AG04450 (cell line): ENCODE data around the gene PHC2. TPM values are rescaled to one million over a fixed set of nuclear protein-coding genes. Genes with fewer than 3 reads are reported as not detected.

Experiments used
- CTCF ChIA-PET: fragments of 300-600, 350-600 bp; formaldehyde crosslinking; extraction: SDS; loops from one replicate; lab custom pipeline; 2022; ENCODE audit warnings: antibody characterized with exemption, inconsistent platforms; lab: Charles Lee
- POLR2A ChIA-PET: fragments of 350-600 bp; formaldehyde crosslinking; extraction: SDS; loops from one replicate; lab custom pipeline; 2021; ENCODE audit warnings: antibody characterized with exemption, inconsistent platforms; lab: Yijun Ruan, JAX
- DNase-seq: peaks from one replicate; pipeline ENCODE4 v3.0.0-alpha.2; 2011; ENCODE audit warnings: low read depth, low spot score
- H3K27ac ChIP-seq: one replicate; pipeline ENCODE4 v1.5.1; 2012; ENCODE audit warnings: low read depth, low read length, control low read depth
- H3K27me3 ChIP-seq: one replicate; pipeline ENCODE4 v1.6.0; 2012; ENCODE audit warnings: low read length; ENCODE audit not compliant: control insufficient read depth, insufficient read depth
- H3K4me3 ChIP-seq: 2 replicates; pipeline ENCODE4 v1.5.1; 2011; ENCODE audit warnings: mild to moderate bottlenecking, low read depth, low read length, control low read depth
- H3K9me3 ChIP-seq: 2 replicates; pipeline ENCODE4 v1.5.1; 2012; ENCODE audit warnings: low read length; ENCODE audit not compliant: control insufficient read depth, insufficient read depth
- polyA plus RNA-seq: library from polyadenylated mRNA; depleted of rRNA; stranded (reverse); fragments of >200 nt; gene quantifications from 2 replicates; pipeline ENCODE4 v1.2.3, GENCODE V29; 2011
- TF ChIP-seq, protein P1 (sequence below): IDR thresholded peaks from 2 replicates; pipeline ENCODE4 v1.5.1; 2011; ENCODE audit warnings: low read depth, low read length, control low read depth, inconsistent platforms

The PHC2 gene
- polyA plus RNA-seq, 1 experiment, result 47.1 TPM

DNA sequence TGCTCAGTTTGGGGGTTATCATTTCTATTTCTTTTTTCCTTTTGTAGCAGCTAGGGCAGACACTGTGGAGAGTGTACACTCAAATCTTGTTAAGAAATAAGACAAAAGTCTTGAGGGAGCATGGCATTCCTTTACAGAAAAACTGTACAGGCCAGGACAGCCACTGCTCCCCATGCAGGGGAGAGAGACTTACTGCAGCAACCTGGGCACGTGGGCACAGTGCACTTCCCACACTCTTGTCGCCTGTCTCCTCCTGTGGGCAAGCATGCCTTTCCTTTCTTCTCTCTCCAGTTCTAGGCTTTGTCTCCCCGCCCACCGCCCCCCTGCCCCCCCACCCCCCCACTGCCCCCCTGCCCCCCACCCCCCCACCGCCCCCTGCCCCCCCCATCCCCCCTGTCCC, 51.9 kb downstream of the PHC2 start:
- TF ChIP-seq, protein P1, sequence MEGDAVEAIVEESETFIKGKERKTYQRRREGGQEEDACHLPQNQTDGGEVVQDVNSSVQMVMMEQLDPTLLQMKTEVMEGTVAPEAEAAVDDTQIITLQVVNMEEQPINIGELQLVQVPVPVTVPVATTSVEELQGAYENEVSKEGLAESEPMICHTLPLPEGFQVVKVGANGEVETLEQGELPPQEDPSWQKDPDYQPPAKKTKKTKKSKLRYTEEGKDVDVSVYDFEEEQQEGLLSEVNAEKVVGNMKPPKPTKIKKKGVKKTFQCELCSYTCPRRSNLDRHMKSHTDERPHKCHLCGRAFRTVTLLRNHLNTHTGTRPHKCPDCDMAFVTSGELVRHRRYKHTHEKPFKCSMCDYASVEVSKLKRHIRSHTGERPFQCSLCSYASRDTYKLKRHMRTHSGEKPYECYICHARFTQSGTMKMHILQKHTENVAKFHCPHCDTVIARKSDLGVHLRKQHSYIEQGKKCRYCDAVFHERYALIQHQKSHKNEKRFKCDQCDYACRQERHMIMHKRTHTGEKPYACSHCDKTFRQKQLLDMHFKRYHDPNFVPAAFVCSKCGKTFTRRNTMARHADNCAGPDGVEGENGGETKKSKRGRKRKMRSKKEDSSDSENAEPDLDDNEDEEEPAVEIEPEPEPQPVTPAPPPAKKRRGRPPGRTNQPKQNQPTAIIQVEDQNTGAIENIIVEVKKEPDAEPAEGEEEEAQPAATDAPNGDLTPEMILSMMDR, result no peak
- POLR2A ChIA-PET, result interaction anchor here (1.4 kb wide), 1 partner anchor 10 kb away, joined by 9 read pairs; no protein-coding TSS in a partner anchor

DNA sequence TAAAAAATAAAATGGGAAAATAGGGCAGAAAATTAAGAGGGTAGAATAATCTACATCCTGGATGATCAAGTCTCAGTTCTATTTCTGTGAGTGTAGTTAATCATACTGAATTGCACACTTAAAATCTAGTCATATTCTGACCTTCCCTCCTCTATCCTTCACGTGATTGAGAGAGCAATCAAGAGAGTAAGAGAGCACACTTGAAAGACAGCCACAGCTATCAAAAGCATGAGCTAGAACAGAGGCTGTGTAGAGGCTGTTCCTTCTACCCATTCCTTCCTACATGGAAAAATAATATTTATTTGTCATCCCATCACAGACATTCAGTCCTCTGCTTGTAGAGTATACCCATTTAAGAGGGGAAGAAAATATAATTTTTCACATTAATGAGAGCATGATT, 52.4 kb downstream of the PHC2 start:
- ChIA-PET POLR2A (interaction anchor here (1.4 kb wide), 1 partner anchor 11 kb away, joined by 9 read pairs; no protein-coding TSS in a partner anchor), CTCF (interaction anchor here (1.7 kb wide), 1 partner anchor 83 kb away, joined by 5 read pairs; no protein-coding TSS in a partner anchor)
- Histone ChIP-seq H3K27me3 (no peaks in the 10 kb centered on the region), H3K27ac (no peak overlapping the region), H3K4me3 (no peak overlapping the region), H3K9me3 (no peaks in the 10 kb centered on the region)
- DNase-seq, result no peak
- TF ChIP-seq, protein P1, result no peak

More for the DNA sequence above, 51.9 kb downstream of the PHC2 start:
- no peak overlapping the region for H3K4me3 ChIP-seq
- no peak for DNase-seq
- H3K9me3 ChIP-seq, result no peaks in the 10 kb centered on the region
- H3K27me3 ChIP-seq, result no peaks in the 10 kb centered on the region
- H3K27ac ChIP-seq, result no peak overlapping the region
- CTCF ChIA-PET, result interaction anchor here (1.7 kb wide), 1 partner anchor 83 kb away, joined by 5 read pairs; no protein-coding TSS in a partner anchor

DNA sequence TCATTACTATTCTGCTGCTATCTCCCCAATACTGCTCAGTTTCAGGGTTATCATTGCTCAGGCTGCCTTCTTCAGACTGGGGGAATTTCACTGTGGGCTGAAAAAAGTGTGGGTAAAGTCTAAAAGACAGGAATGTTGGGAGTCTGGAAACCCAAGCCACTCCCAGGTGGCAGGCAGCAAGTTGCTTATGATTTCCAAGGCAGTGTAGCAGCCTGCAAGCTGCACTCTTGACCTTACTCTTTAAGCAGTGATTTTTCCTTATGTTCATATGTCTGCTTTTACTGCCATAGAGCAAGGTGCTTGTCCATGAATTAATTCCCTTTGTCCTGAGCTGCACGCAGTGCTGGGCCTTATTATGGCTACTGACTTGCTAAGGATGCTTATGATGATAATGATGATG, 53.1 kb downstream of the PHC2 start:
- H3K9me3 ChIP-seq, result no peaks in the 10 kb centered on the region
- H3K27ac ChIP-seq, result no peak overlapping the region
- DNase-seq, result no peak
- no peak overlapping the region for H3K4me3 ChIP-seq
- TF ChIP-seq, protein P1, result no peak
- CTCF ChIA-PET, result no interaction called here
- H3K27me3 ChIP-seq, result no peaks in the 10 kb centered on the region
- POLR2A ChIA-PET, result no interaction called here

DNA sequence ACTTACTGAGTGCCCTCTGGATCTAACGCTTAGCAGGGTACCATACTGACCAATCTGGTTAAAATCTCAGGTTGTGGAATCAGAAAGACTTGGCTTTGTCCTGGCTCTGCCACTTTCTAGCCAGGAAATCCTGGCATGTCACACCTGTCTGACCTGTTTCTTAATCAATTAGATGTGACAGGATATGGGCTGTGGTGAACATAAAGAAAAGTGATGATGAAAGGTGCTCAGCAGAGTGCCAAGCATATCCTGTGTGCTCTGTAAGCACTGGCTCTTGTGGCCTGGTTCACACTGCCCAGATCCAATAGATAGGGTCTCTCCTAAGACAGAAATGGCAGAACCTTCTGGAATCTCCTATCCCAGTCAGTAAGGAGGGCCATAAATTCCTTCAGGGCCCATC, 53.9 kb downstream of the PHC2 start:
- POLR2A ChIA-PET, result no interaction called here

DNA sequence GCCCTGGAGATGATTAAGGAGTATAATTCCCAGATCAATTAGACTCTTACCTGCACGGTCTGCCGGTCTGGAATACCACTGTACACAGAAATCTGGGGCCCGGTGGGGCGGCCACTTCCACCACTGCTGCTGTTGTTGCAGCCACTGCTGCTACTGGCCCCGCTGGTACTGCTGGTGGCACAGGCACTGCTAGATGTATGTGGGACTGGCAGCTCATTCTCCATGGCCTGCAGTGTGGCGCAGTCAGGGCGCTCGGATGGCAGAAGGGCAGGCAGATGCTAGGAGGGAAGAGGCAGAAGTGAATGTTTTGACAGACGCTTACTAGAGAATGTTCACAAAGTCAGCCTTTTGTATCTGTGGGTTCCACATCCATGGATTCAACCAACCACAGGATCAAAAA, 55.6 kb downstream of the PHC2 start:
- TF ChIP-seq, protein P1, result no peak
- Histone ChIP-seq H3K27ac (peak overlapping the region; percentile 82), H3K9me3 (no peaks in the 10 kb centered on the region), H3K4me3 (no peak overlapping the region), H3K27me3 (no peaks in the 10 kb centered on the region)
- DNase-seq, result no peak
- CTCF ChIA-PET, result no interaction called here
- POLR2A ChIA-PET, result no interaction called here

More for the DNA sequence above, 53.9 kb downstream of the PHC2 start:
- no peaks in the 10 kb centered on the region for H3K27me3 ChIP-seq
- no peak for DNase-seq
- CTCF ChIA-PET, result interaction anchor here (0.7 to 1.0 kb wide), 3 partner anchors 13 to 81 kb away, joined by 3 to 4 read pairs (median 3); no protein-coding TSS in a partner anchor
- H3K4me3 ChIP-seq, result no peak overlapping the region
- H3K27ac ChIP-seq, result no peak overlapping the region
- H3K9me3 ChIP-seq, result no peaks in the 10 kb centered on the region
- TF ChIP-seq, protein P1, result no peak
